ENCODE results near the gene SYCN.

GRCh38 chr19:39205449-39205764, 1.3 kb upstream of the SYCN start:
- TF ChIP-seq EP300 (IDR thresholded peaks at IDR 0.05) (no peak), CTCF (IDR thresholded peaks at IDR 0.05) (no peak), POLR2A (IDR thresholded peaks at IDR 0.05) (no peak)

All from ovary (tissue), 3 donors.